GM04503 (cell line): ENCODE results near the gene NPTN.
"Not testable (repeated sequence)": the region's sequence is repeated elsewhere in the genome, so short reads cannot be mapped to it uniquely, and the experiment has no call there.

Experiments
- DNase-seq: peaks from one replicate; pipeline ENCODE4 v3.0.0-alpha.2; 2012; ENCODE audit warnings: low read depth

Gene NPTN

DNA sequence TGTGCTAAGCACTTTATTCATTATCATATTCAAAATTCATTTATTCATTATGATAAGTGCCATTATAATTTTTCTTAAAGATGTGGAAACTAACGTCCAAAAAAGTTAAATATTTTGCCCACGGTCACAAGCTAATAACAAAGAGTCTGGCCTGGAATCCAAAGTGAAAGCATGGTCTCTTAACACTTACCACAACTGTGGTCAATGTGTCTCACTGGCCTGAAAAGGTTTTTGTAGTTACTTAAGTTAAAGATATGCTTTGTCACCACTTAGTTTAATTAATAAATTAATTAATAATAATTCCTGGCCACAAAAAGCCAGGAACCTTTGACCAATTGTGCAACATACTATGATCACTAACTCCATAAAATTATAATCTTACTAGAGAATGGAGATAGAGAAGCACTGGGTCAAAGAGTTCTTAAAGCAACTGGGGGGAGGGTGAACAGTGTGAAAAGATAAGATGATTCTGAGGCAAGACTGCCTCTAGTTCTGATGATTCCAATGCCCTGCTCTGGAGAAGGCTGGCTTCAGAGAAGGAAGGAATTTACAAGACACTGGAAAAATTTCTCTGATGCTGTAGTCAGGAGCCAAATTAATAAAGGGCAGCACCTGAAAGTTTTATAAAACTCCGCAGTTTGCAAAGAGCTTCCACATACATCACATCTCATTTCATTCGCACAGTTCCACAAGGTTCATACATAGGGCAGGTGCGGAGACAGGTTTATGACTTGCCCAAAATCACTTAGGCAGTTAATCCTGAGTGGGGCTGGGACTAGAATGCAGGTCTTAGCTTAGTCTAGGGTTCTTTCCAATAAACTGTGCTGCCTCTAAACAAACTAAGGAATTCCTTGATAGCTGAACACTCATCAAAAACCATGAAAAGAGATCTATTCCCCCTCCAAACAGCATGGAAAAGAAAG is 32.5 kb downstream of the NPTN start:
- DNase-seq = no peak

DNA sequence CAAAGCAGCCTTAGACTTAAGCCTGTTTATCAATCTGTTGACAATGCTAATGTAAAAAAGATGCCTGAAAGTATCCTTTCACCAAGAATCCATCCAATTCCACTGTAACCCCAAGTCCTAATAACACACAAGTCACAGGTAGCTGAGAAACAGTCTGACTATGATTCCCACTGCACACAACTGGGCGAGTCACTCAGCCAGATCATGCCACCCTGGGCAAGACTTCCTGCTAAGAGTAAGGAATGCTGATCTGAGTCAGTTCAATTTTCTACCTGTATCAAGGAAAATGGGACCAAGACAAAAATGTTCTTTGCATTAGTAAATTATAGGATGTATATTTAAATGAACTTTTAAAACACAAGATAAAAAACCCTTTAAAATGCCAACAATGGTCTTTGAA is 33.3 kb downstream of the NPTN start:
- no peak for DNase-seq

DNA sequence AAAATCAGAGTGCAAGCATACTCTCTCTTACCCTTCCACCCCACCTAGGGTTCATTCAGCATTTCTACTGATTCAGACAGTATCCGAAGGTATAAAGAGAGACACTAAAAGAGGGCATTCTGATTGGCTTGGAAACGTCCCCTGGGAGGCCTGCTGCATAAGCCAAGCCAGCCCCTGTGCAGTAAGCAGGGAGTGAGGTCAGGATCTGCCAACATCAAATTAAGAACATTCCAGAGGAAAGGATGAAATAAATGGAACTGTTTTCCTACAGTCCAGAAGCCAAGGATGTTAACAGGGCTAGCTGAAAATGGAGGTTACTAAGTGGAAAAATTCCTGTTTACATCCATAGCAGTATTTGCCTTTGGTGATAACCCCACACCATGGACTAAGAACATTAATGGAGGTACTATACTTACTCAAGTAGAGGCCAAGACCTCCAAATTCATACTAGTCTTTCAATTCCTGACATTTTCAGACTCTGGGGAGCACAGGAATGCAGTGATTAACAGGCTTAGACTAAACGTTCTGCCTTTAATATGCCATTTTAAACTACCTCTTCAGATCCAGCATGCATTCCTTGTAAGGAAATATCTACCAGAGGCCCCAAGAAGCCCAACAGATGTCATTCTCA is 34.5 kb downstream of the NPTN start:
- no peak for DNase-seq

DNA sequence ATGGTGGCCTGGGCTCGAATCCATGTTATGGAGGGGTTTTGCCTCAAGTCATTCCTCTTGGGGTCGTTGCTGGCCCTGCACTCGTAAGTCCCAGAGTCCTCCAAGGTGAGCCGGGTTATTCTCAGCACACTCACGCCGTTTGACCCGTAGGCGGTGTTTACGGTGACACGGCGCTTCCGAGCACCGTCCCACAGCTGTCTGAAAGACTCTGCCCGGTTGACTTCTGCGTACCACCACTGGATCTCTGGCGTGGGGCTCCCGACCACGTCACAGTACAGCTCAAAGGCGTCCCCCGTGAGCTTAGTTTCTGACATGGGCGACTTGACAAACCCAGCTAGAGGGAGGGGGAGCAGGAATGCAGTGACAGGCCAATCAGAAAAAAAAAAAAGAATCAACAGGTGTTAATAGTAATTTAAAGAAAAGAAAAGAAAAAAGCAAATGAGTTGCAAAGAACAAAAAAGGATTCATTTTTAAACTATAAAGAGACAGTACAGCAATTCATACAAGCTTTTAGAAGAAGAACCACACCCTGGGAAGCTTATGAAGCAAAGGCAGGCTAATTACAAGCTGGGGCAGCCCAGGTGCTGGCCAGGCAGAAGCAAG is 36.1 kb downstream of the NPTN start:
- no peak for DNase-seq

DNA sequence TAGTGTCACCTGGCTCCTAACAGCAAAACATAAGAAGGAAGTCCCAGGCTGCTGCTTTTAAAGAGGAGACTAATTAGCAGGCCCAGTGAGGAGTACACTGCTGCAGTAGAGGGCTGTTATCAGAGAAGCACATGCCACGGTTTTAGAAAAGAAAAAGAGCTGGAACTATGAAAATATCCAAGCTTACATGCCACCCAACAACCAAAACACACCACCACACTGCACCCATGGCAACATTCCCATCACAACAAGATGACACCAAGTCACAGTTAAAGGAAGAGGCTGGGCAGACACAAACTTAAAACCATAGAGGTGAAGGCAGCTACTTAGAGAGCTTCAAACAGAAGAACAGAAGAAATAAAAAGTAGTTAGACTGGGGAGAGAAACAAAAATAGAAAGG is 37.0 kb downstream of the NPTN start:
- peak; percentile 42 for DNase-seq

DNA sequence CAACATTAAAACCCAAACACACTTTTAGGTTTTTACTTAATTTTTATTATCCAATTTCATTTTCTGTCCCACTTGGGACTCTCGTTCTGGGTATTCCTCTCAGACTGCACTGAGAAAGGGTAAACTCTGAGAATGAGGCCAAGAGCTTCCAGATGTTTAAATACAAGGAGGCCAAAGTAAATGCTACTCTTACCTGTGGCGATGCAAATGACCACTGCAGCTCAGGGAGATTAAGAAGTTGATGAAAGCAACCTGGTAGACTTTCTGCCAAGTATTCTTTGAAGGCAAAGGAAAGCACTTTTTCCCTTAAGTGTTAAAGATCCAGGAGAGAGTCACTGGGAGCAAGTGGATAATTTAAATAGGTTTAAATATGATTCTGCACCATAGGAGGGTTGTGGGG is 39.1 kb downstream of the NPTN start:
- no peak for DNase-seq

DNA sequence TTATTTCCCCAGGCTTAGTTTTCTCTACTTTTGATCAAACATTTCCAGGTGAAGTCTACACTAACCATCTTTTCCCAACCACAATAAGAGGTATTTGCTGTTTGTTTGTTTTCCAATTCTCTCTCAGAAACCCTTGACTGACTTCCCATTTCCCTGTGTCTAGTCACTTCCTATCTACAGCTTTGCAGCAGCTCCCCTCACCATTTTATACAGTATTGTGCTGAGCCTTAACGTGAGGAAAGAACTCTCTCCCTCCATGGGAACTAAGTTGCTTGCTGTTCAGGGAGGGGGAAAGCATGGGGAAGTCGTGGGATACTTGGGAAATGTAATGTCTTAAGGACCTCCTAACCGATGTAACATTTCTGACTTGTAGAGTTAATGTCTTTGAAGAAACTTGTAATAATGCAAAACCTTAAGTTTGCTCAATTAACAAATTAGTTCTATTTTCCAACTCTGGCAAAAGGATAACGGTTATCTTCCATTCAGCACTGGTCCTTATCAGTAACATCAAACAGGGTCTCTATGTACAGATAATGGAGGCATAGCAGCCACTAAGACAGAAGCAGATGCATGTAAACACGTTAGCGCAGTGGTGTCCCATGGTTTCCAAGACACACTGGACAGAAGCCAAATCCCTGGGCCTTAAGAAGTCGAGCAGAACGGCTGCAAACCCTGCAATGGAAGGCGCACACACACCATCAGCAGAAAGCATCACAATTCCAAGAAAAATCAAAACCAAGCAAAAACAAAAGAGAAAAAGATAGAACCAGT is 39.7 kb downstream of the NPTN start:
- DNase-seq = no peak

DNA sequence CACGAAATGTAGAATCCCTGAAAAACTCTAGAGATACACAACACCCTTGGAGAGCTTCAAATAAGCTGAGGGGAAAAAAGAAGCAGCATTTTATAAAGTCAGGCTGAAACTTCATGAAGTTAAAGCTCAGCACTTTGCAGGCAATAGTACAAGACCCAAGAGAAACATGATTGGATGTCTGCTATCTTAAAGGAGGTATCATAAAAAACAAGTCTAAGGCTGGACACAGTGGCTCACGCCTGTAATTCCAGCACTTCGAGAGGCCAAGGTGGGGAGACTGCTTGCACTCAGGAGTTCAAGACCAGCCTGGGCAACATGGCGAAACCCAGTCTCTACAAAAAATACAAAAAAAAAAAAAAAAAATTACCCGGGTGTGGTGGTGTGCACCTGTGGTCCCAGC is 42.9 kb downstream of the NPTN start:
- no peak for DNase-seq

DNA sequence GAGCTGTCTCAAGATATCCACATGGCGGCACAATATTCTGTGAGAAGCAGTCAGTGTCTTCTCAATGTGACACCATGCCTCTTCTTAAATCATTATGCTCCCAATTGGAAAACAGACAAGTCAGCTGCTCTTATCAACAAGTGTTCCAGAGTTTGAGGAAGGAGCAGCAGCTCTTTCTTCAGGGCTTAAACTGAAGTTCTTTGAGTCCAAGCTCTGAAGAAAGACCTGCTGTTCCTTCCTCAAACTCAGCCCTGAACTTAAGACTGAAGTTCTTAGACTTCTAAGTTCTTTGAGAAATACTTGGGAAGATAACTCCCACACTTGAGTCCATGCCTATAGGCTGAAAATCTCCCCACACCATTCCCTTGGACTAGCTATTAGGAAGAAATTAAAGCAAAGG is 43.4 kb downstream of the NPTN start:
- DNase-seq = no peak

DNA sequence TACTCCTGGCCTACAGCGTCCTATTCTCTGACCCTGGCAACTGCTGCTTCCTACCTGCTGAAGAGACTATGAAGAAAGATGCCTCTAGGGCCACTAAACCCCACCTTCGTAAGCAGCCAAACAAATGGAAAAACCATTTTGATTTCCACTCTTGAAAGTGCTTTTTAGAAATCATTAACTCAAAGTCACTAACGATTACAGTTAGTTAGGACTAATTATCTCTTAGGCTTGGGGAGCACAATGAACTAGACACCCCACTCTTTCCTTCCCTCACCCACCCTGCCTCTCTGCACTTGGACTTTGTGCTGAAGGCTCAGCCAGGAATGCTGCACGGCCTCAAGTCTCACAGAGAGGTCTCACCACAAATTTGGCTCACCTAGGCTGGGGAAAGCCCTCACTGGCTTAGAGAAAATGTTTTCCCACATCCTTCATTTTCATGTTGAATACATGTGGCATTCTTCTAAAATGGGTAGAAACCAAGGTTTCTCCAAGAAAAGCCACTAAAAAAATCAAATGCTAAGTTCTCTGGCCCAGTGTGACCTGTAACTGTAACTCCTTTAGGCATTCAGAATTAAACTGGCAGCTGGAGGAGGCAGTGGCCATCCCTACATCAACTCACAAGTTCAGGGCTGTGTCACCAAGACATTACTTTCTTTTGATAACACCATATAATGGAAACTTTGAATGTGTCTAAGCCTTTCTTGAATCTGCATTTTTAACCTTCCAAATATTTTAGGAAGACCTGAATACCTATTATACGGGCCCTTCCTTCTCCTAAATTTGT is 47.1 kb downstream of the NPTN start:
- DNase-seq = no peak

DNA sequence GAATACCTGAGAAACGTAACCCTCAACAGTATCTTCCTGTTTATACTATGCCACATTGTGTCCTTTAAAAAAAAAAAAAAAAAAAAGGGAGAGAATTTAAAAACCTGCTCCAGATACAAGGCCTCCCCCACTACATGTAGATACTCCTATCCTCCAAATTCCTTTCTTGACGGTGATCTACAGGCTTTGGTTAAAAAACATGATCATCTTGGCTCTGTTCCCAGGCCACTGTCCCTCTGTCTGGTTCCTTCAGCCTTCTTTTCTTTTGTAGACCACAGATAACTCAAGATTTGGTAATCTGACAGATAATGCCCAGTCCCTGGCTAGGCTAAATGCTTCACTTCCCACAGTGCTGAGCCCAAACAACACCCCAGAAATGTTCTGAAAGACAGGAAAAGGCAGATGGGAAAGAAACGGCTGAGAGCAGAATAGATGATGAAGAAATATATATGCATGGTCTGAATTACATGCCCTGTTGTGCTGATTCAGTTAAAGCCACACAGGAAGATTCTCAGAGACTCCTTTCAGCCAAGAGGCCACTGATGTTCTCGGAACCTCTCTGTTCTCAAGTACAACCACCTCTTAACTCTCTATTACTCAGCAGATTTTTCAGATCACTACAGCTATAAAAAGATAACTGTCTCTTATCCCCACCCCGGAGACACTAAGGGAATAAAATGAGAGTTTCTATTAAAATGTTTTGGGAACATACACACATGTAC is 48.3 kb downstream of the NPTN start:
- DNase-seq = no peak

DNA sequence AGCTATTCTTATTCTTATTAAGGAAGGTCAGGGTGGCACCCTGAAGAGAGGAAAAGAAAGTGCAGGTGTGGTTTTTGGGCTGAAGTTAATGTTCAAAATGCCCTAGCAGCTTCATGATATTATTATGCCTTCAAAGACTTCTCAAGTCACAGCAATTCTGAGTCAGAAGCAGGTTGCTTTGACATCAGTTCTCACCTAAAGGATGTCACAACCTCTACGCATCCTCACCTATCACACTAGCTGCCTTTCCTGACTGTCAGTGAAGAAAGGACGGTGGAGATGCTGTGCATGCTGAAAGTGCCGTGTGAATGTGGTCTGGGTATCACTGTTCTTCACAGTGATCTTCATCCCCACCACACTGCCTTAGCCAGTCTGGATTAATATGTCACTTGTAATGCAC is 49.6 kb downstream of the NPTN start:
- DNase-seq = no peak

DNA sequence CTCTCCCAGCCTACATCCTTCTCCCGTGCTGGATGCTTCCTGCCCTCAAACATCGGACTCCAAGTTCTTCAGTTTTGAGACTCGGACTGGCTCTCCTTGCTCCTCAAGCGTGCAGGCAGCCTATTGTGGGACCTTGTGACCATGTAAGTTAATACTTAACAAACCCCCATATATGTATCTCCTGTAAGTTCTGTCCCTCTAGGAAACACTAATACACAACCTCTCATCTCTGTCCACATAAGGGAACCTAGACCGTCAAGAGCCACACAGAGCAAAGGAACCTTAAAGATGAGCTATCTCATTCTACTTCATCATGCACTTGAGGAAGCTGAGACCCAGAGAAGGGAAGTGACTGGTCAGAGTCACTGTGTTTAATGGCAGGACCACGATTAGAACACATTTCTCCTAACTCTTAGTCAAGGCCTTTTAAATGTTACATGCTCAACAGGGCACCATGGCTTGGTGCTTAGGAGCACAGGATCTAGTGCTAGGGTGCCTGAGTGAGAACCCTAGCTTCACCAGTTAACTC is 50.3 kb downstream of the NPTN start:
- DNase-seq = no peak

DNA sequence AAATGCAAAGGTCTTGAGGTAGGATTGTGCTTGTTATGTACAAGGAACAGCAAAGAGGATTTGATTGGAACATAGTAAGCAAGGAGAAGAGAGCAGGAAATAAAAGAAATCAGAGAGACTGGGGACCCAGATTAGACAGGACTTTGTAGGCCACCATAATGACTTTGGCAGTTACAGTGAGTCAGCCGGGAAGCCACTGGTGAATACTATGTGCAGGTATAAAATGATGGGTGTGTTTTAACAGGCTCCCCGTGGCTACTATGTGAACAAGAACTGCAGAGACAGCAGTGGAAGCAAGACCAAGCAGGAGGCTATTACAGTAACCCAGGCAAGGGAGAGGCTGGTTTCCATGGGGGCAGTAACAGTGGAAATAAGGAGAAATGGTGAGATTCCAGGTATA is 55.2 kb downstream of the NPTN start:
- DNase-seq = no peak

DNA sequence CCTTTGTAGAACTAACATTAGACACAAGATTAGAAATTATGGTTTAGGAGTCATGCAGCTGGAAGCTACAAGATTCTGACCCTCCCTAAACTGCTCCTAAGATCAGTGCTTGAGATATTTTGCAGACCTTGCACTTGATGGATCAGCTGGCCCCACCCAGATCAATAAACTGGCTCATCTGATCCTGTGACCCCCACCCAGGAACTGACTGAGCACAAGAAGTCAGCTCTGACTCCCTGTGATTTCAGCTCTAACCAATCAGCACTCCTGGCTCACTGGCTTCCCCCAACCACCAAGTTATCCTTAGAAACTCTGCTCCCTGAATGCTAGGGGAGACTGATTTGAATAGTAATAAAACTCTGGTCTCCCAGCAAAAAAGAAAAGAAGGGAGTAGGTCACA is 55.6 kb downstream of the NPTN start:
- DNase-seq = not testable (repeated sequence)

DNA sequence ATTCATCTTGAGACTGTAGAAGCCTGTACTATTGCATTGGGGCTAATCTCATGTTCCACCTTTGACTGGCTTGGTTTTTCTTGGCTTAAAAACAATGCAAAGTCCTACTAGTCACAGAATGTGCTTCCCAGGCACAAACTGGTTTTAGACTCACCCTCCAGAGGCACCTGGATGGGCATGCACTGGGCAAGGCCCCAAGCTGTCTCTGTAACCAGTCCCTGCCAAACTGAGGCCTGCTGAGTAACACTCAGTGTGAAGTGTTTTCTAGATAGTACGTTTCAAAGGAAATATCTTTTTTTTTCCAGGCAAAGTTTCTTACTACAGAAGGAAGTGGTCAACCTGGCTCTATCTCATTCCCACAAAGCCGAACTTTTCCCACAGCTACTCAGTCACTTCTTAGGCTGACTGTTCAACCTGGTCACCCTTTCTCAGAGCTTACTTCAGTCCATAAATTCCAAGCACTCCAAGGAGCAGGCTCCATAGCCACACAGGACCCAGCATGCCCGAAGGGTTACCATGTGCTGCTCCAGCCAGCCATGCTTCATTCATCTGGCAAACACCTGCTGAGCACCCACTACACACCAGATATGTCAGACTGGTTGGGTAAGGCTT is 57.4 kb downstream of the NPTN start:
- no peak for DNase-seq

DNA sequence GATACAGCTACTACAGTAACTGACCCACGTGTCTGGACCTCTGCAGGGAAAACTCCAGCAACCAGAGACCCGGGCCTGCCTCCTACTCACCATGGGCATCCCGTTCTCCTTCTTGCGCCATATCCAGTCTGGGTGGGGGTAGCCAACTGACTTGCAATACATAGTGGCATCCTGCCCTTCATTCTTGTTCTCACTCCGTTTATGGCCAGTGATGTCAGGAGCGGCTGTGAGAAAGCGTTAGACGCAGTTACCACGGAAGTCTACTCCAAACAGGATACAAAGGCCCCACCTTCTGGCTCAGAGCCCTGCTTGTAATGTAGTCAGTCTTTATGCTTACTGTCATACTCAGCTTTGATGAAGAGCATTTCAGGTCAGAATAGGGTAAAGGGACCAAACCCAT is 59.6 kb downstream of the NPTN start:
- no peak for DNase-seq

DNA sequence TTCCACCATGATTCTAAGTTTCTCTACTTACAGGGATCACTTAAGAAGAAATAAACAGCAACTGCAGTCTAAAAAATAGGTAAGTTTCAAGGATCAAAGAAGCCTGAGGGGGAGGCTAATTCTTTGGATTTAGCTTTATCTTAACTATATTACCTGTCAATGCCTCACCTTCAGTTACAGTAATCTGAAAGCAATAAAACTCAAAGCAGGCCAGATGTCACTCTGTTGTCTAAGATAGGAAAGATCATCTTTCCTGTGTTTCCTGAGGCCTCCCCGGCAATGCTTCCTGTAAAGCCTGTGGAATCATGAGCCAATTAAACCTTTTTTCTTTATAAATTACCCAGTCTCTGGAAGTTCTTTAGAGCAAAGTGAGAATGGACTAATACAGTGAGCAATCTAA is 60.2 kb downstream of the NPTN start:
- DNase-seq = no peak

DNA sequence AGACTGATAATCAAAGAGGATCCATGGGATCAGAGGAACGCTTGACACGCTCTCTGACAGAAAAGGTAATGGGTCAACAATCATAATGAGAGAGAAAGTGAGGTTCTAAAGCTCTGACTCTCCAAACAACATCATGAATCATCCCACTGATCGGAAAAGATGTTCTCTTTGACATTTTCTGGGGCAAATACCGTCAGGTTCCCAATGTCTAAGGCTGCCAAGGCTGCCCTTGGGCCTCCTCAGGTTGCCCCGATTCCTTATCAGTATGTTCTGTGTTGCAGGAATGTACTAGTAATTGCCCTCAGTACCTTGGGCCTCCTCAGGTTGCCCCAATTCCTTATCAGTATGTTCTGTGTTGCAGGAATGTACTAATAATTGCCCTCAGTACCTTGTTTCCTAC is 60.9 kb downstream of the NPTN start:
- no peak for DNase-seq

DNA sequence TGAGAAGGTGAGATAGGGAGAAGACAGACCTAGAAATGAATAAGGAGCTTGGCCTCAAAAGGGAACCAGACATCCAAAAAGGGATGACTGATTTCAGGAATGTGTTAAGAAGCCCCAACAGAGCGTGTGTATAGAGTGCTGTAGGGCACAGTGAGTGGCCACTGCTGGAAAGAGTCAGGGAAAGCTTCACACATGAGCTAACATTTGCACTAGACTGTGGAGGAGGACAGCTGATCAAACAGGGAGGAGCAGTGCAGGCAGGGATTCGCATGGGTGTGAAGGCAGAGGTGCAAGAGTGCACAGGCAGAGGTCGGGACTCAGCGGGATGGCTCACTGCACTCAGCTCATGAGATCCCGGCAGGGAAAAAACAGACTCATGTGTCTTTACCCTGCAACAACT is 61.8 kb downstream of the NPTN start:
- DNase-seq = no peak
